NCI-H1436 (cell line): ENCODE measurements around the gene CHST8.
A peak's percentile ranks its signal among the peaks of the same experiment; 100 is the strongest.

Experiments used
- DNase-seq: peaks from one replicate; lab custom pipeline; 2025; lab: John Stamatoyannopoulos, UW

Gene CHST8

GRCh38 chr19:33794683-33795369, 173.1 kb downstream of the CHST8 start:
- DNase-seq: no peak

- peak; percentile 49 for DNase-seq
Observed at GRCh38 chr19:33795370-33796163, 173.8 kb downstream of the CHST8 start.

DNA sequence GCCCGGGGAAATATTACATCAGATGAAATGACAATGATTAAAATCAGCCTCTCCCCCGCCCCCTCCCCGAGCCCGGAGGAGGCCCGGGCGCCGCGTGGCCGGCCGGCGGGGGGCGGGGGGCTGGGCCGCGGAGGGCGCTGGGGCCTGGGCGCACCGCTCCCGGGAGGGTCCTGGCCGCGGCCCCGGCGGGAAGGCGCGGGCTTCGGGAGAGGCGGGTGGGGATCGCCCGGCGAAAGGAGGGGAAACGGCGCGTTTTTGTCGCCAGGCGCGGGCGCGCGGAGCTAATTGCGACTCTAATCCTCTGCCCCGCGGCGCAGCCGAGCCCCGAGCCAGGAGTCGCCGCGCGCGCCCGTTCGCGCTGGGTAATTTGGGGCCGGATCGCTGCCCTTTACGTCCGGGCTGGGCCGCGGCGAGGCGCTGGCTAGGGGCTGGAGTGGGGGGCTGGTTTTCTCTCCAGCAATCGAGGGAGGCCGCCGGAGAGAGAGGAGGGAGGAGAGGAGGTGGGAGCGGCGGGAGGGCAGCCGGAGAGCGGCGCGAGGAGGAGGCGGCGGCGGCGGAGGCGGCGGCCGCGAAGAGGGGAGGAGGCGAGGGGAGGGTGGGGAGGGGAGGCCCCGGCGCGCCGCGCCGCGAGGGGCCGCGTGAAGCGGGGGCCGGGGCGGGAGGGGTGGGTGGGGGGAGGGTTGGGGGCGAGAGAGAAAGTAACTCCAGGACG, 174.6 kb downstream of the CHST8 start, which contains the start of gene KCTD15:
Gene KCTD15, plus strand, starts transcription at position 707 of the 712 bp plus-strand sequence. CDS start 3,585 bp downstream, outside the sequence.
- peak; percentile 24 for DNase-seq

- DNase-seq: peak; percentile 26
Observed at GRCh38 chr19:33797802-33798671, 176.3 kb downstream of the CHST8 start.

DNA sequence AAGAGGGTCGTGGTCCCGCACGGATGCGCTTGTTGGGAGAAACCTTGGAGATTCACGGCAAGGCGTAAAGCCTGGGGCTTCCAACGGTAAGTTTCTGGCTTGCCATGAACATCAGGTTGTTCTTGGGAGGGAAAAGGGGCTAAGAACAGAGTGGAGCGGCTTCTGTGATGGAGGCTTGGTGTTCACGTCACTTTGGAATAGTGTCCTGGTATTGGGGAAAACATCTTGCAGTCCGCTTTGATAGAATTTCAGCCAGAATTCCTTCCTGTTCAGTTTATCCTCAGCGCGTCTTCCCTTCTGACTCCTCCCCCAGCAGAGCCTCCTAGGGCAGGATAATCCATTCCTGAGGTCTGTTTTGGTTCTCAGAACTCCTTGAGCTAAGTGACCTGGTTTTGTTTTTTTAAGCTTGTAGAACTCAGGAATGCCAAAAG, 176.9 kb downstream of the CHST8 start:
- no peak for DNase-seq

DNA sequence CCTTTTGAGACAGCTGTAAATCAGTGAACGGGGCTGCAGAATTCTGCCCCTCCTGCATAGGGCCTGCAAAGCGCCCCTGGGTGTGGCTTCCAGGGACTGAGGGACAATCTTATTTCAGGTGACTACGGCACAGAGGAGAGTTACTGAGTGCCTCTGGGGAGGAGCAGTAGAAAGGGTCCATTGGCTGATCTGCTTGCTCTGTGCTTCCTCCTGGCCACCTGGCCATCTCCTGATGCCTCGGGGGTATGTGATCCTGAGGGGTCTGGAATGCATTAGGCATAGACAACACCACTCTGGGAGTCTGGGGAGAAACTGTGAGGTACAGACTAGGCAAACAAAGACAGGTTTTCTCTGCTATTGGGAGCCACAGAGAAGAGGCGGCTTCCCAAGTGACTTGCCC, 177.7 kb downstream of the CHST8 start:
- no peak for DNase-seq

GRCh38 chr19:33800012-33800680, 178.4 kb downstream of the CHST8 start:
- DNase-seq: no peak

- no peak for DNase-seq
Observed at GRCh38 chr19:33801411-33801810, 179.7 kb downstream of the CHST8 start.

- no peak for DNase-seq
Observed at GRCh38 chr19:33802001-33802400, 180.2 kb downstream of the CHST8 start.

DNA sequence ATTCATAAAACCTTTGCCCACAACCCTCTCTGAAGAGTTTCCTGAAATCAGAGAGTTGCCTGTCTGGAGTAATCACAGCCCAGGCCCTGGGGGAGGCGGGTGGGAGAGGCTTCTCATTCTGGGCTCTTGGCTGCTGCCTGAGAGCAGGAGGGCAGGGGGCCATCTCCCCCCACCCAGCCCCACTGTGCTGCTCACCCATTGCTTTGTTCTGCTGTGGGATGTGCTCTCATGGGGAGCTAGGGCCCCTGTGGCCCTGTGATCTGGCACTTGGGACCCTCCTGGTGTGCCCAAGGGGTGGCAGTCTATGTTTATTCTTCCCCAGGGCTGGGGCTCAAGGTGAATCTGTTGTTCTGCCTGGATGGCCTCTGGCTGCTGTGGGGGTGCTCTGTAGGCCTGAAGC, 181.0 kb downstream of the CHST8 start:
- DNase-seq: no peak

DNA sequence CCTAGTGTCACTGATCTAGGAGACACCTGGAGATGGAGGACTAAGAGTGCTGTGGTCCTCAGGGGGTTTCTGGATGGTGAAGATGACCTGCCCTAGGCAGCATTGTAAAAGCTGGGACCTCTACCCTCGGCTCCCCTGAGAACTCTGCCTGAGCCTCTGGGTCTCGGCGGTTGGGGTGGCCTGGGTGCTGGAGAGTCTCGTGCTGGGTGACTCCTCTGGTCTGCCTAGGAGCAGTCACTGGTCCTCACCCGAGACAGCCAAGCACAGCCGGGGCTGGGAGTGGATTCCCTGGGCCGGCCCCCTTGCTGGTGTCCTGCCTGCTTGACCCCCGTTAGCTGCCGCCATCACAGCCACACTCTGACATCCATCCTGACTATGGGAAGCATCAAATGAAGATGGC, 181.6 kb downstream of the CHST8 start:
- no peak for DNase-seq

- no peak for DNase-seq
Observed at GRCh38 chr19:33804021-33804799, 182.5 kb downstream of the CHST8 start.

- no peak for DNase-seq
Observed at GRCh38 chr19:33805313-33805712, 183.6 kb downstream of the CHST8 start.

DNA sequence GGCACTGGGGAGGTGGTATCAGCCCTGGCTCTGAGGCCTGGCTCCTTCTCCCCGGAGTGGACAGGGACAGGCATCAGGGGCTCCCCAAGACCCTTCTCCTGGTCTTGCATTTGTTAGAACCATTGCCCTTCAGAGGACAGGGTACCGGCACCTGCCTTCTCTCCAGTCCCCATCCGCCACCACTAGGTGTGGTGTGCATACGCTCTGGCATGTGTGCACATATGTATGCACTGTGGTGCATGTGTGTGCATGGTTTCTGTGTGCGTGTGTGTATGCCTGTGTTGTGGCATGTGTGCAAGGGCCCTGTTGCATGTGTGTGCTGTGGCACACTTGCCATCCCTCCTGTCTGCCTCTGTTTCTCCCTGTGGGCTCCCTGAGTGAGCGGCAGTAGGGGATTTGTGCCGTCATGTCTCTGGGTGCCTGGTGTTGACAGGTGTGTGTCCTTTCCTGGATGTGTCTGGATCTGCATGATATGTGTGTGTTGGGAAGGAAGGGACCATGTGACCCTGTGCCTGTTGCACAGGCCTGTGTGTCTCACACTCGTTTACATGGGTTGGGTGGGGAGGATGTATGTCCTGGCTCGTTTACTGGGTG, 184.2 kb downstream of the CHST8 start:
- no peak for DNase-seq

DNA sequence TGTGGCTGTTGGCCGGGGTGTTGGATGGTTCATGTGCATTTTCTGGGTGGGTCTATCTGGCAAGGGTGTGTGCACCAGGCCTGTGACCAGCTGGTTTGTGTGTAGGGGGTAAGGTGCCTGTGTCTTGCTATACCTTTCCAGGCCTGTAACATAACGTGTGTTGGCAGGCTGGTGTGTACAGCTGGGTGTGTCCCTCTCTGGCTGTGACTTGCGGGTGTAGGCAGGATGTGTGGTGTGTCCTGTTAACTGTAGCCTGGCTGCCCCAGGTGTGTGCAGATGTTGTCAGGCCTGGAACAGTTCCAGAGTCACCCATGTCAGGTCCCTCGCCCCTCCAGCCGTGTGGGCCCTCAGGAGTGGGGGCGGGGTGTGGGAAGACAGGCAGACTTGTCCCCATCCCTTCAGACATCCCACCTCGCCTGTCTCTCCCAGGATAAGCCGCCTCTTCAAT, 184.7 kb downstream of the CHST8 start:
- no peak for DNase-seq

- DNase-seq: no peak
Observed at GRCh38 chr19:33808399-33808798, 186.6 kb downstream of the CHST8 start.

- DNase-seq: no peak
Observed at GRCh38 chr19:33809960-33810359, 188.2 kb downstream of the CHST8 start.

DNA sequence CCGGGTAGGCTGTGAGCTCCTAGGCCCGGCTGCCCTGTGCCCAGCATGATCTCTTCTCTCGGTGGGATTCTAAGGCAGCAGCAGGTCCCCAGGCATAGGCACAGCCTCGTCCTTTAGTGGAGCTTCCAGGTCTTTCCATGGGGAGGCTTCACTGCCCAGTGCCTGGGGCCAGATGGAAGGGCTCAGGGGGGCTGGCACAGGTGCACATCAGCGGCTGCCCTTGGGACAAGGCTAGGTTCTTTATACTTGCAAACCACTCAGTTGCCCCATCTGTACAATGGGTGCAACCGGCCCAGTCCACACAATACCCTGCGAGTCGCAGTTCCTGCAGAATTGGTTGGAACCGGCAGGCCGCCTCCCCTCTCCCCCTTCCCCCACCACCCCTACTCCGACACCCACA, 189.1 kb downstream of the CHST8 start:
- DNase-seq: no peak

- no peak for DNase-seq
Observed at GRCh38 chr19:33811246-33811645, 189.5 kb downstream of the CHST8 start.
